Fibroblast of pulmonary artery (primary cell): ENCODE results near the gene ERF.
A peak's percentile ranks its signal among the peaks of the same experiment; 100 is the strongest.

Experiments used
- DNase-seq: peaks from one replicate; pipeline ENCODE4 v3.0.0-alpha.2; 2010; ENCODE audit warnings: low read depth
- H3K4me3 ChIP-seq: replicated peaks from 2 replicates; pipeline ENCODE4 v1.5.1; 2011; ENCODE audit warnings: low read depth, mild to moderate bottlenecking, control low read depth, low read length, moderate library complexity
- CTCF ChIP-seq: IDR thresholded peaks from 2 replicates; pipeline ENCODE4 v1.5.1; 2011; ENCODE audit warnings: mild to moderate bottlenecking, control low read depth, low read length, inconsistent platforms; ENCODE audit errors: missing control alignments

ERF gene

GRCh38 chr19:42244347-42245220, 10.3 kb downstream of the ERF start:
- peak; percentile 63 for TF ChIP-seq CTCF
- DNase-seq, result peak; percentile 95
- H3K4me3 ChIP-seq, result peak overlapping the region; percentile 84

GRCh38 chr19:42242512-42243409, 12.2 kb downstream of the ERF start, which contains the start of gene GSK3A:
Gene GSK3A (minus strand): TSS chr19:42242602. CDS start chr19:42242465, 137 bp downstream.
- TF ChIP-seq CTCF, result no peak
- DNase-seq, result peak; percentile 100
- peak within 1 kb of the TSS; percentile 84 for H3K4me3 ChIP-seq

- H3K4me3 ChIP-seq, result peak overlapping the region; percentile 75
- no peak for DNase-seq
- TF ChIP-seq CTCF, result no peak
Measured at GRCh38 chr19:42242069-42242511, 12.8 kb downstream of the ERF start.

- DNase-seq, result no peak
- no peak for TF ChIP-seq CTCF
- peak overlapping the region; percentile 75 for H3K4me3 ChIP-seq
Measured at GRCh38 chr19:42241279-42241678, 13.6 kb downstream of the ERF start.

- no peak for TF ChIP-seq CTCF
- DNase-seq, result no peak
- no peak overlapping the region for H3K4me3 ChIP-seq
Measured at GRCh38 chr19:42239544-42240220, 15.2 kb downstream of the ERF start.

- no peak for DNase-seq
- TF ChIP-seq CTCF, result no peak
- H3K4me3 ChIP-seq, result no peak overlapping the region
Measured at GRCh38 chr19:42235181-42235580, 19.7 kb downstream of the ERF start.
